Measurements from ENCODE around the gene ITIH2. TPM values are rescaled to one million over a fixed set of nuclear protein-coding genes. Genes with fewer than 3 reads are reported as not detected.
A peak's percentile ranks its signal among the peaks of the same experiment; 100 is the strongest.

Gene ITIH2
- total and polyA plus RNA-seq, 9 of the 15 experiments (the other 6 are each of a cell fraction or from before 2014, with no cell fraction given): 0.66 TPM; not detected in 8

GRCh38 chr10:7787150-7787856 is 84.2 kb downstream of the ITIH2 start (continued):
- TF ChIP-seq ZSCAN29 (IDR thresholded peaks at IDR 0.05) (no peak), RBM25 (IDR thresholded peaks at IDR 0.05; ENCODE audit: low read depth, low read length, severe bottlenecking) (no peak), ZNF583 (CRISPR knock-in tag; IDR thresholded peaks at IDR 0.05) (no peak), ZNF143 (CRISPR knock-in tag; IDR thresholded peaks at IDR 0.05) (no peak), ZNF280B (CRISPR knock-in tag; IDR thresholded peaks at IDR 0.05) (no peak), GTF2E2 (tag; IDR thresholded peaks at IDR 0.05) (peak; percentile 32; the same call in 1 of the 2 replicates), KLF13 (tag; IDR thresholded peaks at IDR 0.05; ENCODE audit: borderline replicate concordance, low read depth) (no peak), CBX8 (IDR thresholded peaks at IDR 0.05; ENCODE audit: borderline replicate concordance, extremely low read depth, low read depth, low read length, poor library complexity, severe bottlenecking) (no peak), ZNF41 (CRISPR knock-in tag; conservative IDR thresholded peaks at IDR 0.05) (no peak), NR0B1 (IDR thresholded peaks at IDR 0.05; ENCODE audit: partially characterized antibody) (no peak), ZNF174 (CRISPR knock-in tag; IDR thresholded peaks at IDR 0.05) (no peak), ZBTB7A (IDR thresholded peaks at IDR 0.05; ENCODE audit: borderline replicate concordance, control insufficient read depth, low read depth, low read length) (peak; percentile 24; the same call in 1 of the 2 replicates), SAFB (IDR thresholded peaks at IDR 0.05; ENCODE audit: borderline replicate concordance, low read depth, low read length) (no peak), CEBPG (CRISPR knock-in tag; IDR thresholded peaks at IDR 0.05) (no peak), CEBPG (tag; conservative IDR thresholded peaks at IDR 0.05 in 1 of 2, IDR thresholded peaks at IDR 0.05 in 1 of 2) (no peak), HLTF (IDR thresholded peaks at IDR 0.05) (no peak), MTF1 (CRISPR knock-in tag; IDR thresholded peaks at IDR 0.05; ENCODE audit: borderline replicate concordance) (no peak), KDM4B (IDR thresholded peaks at IDR 0.05; ENCODE audit: borderline replicate concordance in 2 of 2, low read depth in 1 of 2) (no peak), TSC22D4 (tag; IDR thresholded peaks at IDR 0.05) (no peak), CHAMP1 (IDR thresholded peaks at IDR 0.05) (no peak)
- TF ChIP-seq, protein P1, sequence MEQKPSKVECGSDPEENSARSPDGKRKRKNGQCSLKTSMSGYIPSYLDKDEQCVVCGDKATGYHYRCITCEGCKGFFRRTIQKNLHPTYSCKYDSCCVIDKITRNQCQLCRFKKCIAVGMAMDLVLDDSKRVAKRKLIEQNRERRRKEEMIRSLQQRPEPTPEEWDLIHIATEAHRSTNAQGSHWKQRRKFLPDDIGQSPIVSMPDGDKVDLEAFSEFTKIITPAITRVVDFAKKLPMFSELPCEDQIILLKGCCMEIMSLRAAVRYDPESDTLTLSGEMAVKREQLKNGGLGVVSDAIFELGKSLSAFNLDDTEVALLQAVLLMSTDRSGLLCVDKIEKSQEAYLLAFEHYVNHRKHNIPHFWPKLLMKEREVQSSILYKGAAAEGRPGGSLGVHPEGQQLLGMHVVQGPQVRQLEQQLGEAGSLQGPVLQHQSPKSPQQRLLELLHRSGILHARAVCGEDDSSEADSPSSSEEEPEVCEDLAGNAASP (IDR thresholded peaks at IDR 0.05): no peak

All from K562 (cell line).